ENCODE measurements around the gene ZMYND8. TPM values are rescaled to one million over a fixed set of nuclear protein-coding genes. Genes with fewer than 3 reads are reported as not detected.
A peak's percentile ranks its signal among the peaks of the same experiment; 100 is the strongest.

Gene ZMYND8
- total RNA-seq, 1 donor from 2014 or later, result 109 TPM

DNA sequence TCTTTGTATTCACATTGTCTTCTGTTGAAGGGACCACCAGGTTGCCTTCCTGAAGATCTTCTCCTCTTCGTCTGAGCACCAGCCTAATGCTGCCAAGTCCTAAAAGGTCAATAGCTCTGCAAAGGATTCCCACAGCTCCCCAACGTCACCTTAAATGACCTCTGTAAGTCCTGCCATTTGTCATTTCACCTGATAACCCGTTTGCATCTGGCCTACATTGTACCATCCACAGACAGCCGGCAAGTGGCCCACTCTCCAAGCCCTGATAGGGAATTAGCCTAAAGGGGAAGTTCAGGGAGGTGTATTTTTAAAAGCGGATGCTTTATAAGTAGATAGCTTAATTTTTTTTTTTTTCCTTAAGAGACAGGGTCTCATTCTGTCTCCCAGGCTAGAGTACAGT lies 127.8 kb downstream of the ZMYND8 start:
- no peaks in the 10 kb centered on the region for H3K9me3 Mint-ChIP-seq (ENCODE audit: unreplicated experiment)
- no peak for DNase-seq (ENCODE audit: low spot score)
- TF ChIP-seq, protein P1, sequence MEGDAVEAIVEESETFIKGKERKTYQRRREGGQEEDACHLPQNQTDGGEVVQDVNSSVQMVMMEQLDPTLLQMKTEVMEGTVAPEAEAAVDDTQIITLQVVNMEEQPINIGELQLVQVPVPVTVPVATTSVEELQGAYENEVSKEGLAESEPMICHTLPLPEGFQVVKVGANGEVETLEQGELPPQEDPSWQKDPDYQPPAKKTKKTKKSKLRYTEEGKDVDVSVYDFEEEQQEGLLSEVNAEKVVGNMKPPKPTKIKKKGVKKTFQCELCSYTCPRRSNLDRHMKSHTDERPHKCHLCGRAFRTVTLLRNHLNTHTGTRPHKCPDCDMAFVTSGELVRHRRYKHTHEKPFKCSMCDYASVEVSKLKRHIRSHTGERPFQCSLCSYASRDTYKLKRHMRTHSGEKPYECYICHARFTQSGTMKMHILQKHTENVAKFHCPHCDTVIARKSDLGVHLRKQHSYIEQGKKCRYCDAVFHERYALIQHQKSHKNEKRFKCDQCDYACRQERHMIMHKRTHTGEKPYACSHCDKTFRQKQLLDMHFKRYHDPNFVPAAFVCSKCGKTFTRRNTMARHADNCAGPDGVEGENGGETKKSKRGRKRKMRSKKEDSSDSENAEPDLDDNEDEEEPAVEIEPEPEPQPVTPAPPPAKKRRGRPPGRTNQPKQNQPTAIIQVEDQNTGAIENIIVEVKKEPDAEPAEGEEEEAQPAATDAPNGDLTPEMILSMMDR (IDR thresholded peaks at IDR 0.05; ENCODE audit: unreplicated experiment), result no peak
- peaks cover 4% of the 10 kb centered on the region for H3K4me1 Mint-ChIP-seq (ENCODE audit: unreplicated experiment)
- H3K36me3 Mint-ChIP-seq (ENCODE audit: low read depth, unreplicated experiment), result peaks cover 48% of the 10 kb centered on the region
- no peak overlapping the region for H3K4me3 Mint-ChIP-seq (ENCODE audit: unreplicated experiment)
- peaks cover 6% of the 10 kb centered on the region for H3K27me3 Mint-ChIP-seq (ENCODE audit: unreplicated experiment)
- H3K27ac Mint-ChIP-seq (ENCODE audit: unreplicated experiment), result peak overlapping the region; percentile 57

DNA sequence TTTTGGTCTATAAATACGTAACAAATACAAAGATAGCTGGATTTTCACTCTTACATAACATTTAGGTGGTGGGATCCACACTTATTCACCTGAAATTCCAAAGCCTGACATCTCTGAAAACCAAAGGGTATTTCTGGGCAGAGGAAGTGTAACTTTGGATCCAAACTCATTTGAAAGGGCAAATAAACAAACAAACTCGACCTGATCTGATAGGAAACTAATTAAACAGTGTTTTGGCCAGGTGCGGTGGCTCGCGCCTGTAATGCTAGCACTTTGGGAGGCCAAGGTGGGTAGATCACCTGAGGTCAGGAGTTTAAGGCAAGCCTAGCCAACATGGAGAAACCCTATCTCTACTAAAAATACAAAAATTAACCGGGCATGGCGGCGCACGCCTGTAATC lies 128.9 kb downstream of the ZMYND8 start:
- DNase-seq (ENCODE audit: low spot score), result no peak
- TF ChIP-seq, protein P1 (IDR thresholded peaks at IDR 0.05; ENCODE audit: unreplicated experiment), result no peak
- Mint-ChIP-seq H3K9me3 (ENCODE audit: unreplicated experiment) (no peaks in the 10 kb centered on the region), H3K27ac (ENCODE audit: unreplicated experiment) (no peak overlapping the region), H3K4me1 (ENCODE audit: unreplicated experiment) (peaks cover 4% of the 10 kb centered on the region), H3K36me3 (ENCODE audit: low read depth, unreplicated experiment) (peaks cover 53% of the 10 kb centered on the region), H3K27me3 (ENCODE audit: unreplicated experiment) (peaks cover 6% of the 10 kb centered on the region), H3K4me3 (ENCODE audit: unreplicated experiment) (no peak overlapping the region)

DNA sequence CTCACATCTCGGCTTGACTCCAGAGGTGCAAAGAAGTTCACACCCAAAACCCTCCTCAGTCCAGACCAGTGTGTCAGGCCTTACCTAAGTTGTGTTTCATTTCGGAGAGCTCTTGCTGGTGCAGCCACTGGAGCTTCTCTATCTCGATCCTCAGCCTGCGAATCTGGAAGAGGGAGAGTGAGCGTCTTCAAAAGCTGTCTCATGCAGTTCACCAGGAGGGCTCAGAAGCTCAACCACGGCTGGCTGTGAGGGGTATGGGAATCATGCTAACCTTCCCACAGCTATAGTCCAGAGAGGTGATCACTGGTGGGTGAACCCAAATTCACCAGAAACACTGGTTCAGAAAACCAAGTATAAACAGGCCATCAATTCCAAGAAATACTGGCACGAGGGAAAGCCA lies 129.4 kb downstream of the ZMYND8 start:
- H3K9me3 Mint-ChIP-seq (ENCODE audit: unreplicated experiment), result no peaks in the 10 kb centered on the region
- TF ChIP-seq, protein P1 (IDR thresholded peaks at IDR 0.05; ENCODE audit: unreplicated experiment), result no peak
- peaks cover 58% of the 10 kb centered on the region for H3K36me3 Mint-ChIP-seq (ENCODE audit: low read depth, unreplicated experiment)
- no peak overlapping the region for H3K27ac Mint-ChIP-seq (ENCODE audit: unreplicated experiment)
- H3K4me1 Mint-ChIP-seq (ENCODE audit: unreplicated experiment), result peaks cover 4% of the 10 kb centered on the region
- no peak overlapping the region for H3K4me3 Mint-ChIP-seq (ENCODE audit: unreplicated experiment)
- no peak for DNase-seq (ENCODE audit: low spot score)
- peaks cover 6% of the 10 kb centered on the region for H3K27me3 Mint-ChIP-seq (ENCODE audit: unreplicated experiment)

DNA sequence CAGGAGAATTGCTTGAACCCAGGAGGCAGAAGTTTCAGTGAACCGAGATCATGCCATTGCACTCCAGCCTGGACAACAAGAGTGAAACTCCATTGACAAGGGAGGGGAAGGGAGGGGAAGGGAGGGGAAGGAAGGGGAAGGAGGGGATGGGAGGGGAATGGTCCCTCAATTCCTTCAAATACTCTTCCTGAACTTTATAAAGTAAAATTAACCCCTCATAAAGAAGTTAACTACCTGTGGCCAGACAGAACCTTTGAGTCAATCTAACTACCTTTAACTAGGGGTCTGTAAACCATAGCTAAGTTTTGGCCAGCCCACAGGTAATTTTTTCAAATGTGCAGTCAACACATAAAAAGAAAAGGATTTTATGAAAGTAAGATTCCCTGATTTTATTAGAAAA lies 131.0 kb downstream of the ZMYND8 start:
- TF ChIP-seq, protein P1 (IDR thresholded peaks at IDR 0.05; ENCODE audit: unreplicated experiment), result no peak
- Mint-ChIP-seq H3K9me3 (ENCODE audit: unreplicated experiment) (no peaks in the 10 kb centered on the region), H3K27me3 (ENCODE audit: unreplicated experiment) (peaks cover 5% of the 10 kb centered on the region), H3K4me3 (ENCODE audit: unreplicated experiment) (no peak overlapping the region), H3K27ac (ENCODE audit: unreplicated experiment) (no peak overlapping the region), H3K36me3 (ENCODE audit: low read depth, unreplicated experiment) (peaks cover 48% of the 10 kb centered on the region), H3K4me1 (ENCODE audit: unreplicated experiment) (no peaks in the 10 kb centered on the region)
- DNase-seq (ENCODE audit: low spot score), result no peak

DNA sequence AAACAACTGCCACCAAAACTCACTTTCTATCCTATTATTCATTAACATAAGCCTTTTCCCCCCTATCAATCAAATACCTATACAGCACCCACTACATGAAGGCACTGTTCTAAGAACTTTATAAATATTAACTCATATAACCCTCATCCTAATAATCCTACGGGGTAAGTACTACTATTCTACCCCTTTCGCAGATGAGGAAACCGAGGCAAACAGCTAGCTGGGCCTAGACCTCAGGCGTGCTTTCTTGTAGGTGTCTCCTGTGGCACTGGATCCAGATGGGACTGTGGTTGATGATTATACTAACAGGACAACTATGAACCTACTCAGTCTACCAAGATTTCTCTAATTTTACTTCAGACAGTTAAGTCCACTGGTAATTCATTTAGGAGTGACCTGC lies 131.6 kb downstream of the ZMYND8 start:
- Mint-ChIP-seq H3K27me3 (ENCODE audit: unreplicated experiment) (peaks cover 5% of the 10 kb centered on the region), H3K4me1 (ENCODE audit: unreplicated experiment) (no peaks in the 10 kb centered on the region), H3K27ac (ENCODE audit: unreplicated experiment) (no peak overlapping the region), H3K36me3 (ENCODE audit: low read depth, unreplicated experiment) (peaks cover 52% of the 10 kb centered on the region), H3K4me3 (ENCODE audit: unreplicated experiment) (no peak overlapping the region), H3K9me3 (ENCODE audit: unreplicated experiment) (no peaks in the 10 kb centered on the region)
- TF ChIP-seq, protein P1 (IDR thresholded peaks at IDR 0.05; ENCODE audit: unreplicated experiment), result no peak
- no peak for DNase-seq (ENCODE audit: low spot score)
